Kidney epithelial cell (primary cell): ENCODE measurements around the gene MGMT. TPM values are rescaled to one million over a fixed set of nuclear protein-coding genes. Genes with fewer than 3 reads are reported as not detected.

Experiments
- DNase-seq: peaks from one replicate; pipeline ENCODE4 v3.0.0-alpha.2; 2010; ENCODE audit warnings: low read depth
- H3K27me3 ChIP-seq: 2 replicates; pipeline ENCODE4 v1.6.0; 2011; ENCODE audit warnings: low read length; ENCODE audit not compliant: control insufficient read depth, insufficient read depth
- H3K36me3 ChIP-seq: 2 replicates; pipeline ENCODE4 v1.5.1; 2011; ENCODE audit warnings: low read length; ENCODE audit not compliant: control insufficient read depth, insufficient read depth
- H3K4me3 ChIP-seq: 2 replicates; pipeline ENCODE4 v1.5.1; 2011; ENCODE audit warnings: low read depth, mild to moderate bottlenecking, control low read depth, low read length
- total RNA-seq: library from RNA; depleted of rRNA; stranded (reverse); fragments of >200 nt; gene quantifications from 2 replicates; pipeline ENCODE4 v1.2.3, GENCODE V29; 2015
- TF ChIP-seq, protein P1 (sequence below): IDR thresholded peaks from 2 replicates; pipeline ENCODE4 v1.5.1; 2011; ENCODE audit warnings: mild to moderate bottlenecking, moderate library complexity, low read length, control low read depth, inconsistent platforms; ENCODE audit not compliant: insufficient read depth, poor library complexity, severe bottlenecking

Gene MGMT
- total RNA-seq, 1 donor from 2014 or later: 36.1 TPM

DNA sequence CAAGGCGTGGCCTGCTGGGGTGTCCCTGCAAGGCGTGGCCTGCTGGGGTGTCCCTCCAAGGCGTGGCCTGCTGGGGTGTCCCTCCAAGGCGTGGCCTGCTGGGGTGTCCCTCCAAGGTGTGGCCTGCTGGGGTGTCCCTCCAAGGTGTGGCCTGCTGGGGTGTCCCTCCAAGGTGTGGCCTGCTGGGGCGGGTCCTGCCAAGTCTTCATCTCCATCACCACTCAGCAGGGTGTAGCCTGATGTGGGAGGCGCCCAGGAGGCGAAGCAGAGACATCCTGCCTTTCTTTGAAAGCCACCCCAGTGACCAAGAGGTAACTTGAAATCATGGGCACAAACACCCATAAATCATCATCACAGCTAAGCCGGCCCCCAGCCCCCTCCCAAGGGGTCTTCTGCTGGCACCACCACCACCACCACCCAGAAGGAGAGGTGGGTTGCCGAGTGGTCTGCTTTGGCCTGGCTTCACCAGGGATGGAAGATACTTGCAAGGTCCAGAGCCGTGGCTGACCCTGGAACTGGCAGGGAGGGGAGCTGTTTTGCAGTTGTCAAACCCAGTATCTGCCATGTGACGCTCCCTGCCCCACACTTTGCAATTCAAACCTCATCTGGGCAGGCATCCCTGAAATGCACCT is 306.4 kb downstream of the MGMT start:
- Histone ChIP-seq H3K4me3 (no peak overlapping the region), H3K27me3 (no peaks in the 10 kb centered on the region), H3K36me3 (no peaks in the 10 kb centered on the region)
- TF ChIP-seq, protein P1, sequence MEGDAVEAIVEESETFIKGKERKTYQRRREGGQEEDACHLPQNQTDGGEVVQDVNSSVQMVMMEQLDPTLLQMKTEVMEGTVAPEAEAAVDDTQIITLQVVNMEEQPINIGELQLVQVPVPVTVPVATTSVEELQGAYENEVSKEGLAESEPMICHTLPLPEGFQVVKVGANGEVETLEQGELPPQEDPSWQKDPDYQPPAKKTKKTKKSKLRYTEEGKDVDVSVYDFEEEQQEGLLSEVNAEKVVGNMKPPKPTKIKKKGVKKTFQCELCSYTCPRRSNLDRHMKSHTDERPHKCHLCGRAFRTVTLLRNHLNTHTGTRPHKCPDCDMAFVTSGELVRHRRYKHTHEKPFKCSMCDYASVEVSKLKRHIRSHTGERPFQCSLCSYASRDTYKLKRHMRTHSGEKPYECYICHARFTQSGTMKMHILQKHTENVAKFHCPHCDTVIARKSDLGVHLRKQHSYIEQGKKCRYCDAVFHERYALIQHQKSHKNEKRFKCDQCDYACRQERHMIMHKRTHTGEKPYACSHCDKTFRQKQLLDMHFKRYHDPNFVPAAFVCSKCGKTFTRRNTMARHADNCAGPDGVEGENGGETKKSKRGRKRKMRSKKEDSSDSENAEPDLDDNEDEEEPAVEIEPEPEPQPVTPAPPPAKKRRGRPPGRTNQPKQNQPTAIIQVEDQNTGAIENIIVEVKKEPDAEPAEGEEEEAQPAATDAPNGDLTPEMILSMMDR: no peak
- DNase-seq: no peak

DNA sequence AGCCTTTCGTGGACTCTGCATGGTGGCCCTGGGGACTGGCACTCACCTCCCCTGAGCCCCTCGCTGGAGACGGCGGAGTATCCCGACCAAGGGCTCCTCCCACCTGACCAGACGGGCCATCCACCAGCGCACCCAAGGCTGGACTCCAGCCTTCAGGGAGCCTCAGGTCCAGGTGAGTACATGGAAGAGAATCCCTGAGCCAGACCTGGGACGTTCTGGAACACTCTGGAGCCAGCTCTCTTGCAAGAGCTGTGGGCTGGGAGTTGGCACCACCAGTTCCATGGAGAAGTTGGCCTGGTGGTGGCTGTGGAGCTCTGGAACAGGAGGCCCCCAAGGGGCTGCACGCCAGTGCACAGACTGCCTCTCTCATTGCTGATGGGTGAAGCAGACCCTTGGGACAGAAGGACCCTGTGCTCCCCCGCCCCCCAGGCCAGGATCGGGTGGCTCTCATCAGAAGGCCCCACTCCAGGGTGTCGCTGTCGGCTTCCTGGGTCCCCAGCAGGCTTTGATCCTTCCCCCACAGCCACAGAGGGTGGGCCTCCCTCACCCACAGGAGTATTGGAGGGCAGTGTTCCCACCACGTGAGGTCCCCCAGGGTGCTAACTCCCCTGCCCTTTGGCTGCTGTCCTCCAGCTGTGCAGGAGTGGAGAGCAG is 307.2 kb downstream of the MGMT start:
- Histone ChIP-seq H3K36me3 (no peaks in the 10 kb centered on the region), H3K4me3 (no peak overlapping the region), H3K27me3 (no peaks in the 10 kb centered on the region)
- no peak for DNase-seq
- TF ChIP-seq, protein P1: no peak

DNA sequence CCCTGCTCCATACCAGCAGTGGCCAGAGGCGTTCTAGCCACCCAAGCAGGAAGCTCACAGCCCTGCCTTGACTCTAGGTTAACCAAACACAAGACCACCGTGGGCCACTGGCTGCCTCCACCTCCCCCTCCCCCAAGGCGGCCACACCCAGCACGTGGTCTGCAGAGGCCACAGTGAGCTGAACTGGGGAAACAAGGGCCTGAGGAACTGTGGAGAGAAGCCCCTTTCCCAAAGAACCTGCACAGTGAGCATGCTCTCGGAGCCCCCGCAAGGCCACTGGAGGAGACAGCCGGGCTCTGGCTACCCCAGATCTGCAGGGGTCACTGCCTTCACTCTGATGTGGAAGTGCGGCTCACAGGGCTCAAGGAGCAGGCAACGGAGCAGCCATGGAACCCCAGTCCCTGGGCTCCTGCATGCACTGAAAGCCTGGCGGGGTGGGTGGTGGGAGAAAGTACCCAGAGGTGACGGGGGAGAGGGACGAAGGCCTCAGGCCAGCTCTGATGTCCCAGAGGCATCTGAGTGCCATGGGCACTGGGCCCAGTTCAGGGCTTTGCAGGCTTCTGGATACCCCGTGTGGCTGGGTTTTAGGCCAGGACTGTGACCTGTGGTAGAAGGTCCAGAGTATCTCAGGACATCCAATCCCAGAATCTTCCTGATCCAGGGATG is 307.8 kb downstream of the MGMT start:
- Histone ChIP-seq H3K36me3 (no peaks in the 10 kb centered on the region), H3K27me3 (no peaks in the 10 kb centered on the region), H3K4me3 (no peak overlapping the region)
- TF ChIP-seq, protein P1: no peak
- no peak for DNase-seq

DNA sequence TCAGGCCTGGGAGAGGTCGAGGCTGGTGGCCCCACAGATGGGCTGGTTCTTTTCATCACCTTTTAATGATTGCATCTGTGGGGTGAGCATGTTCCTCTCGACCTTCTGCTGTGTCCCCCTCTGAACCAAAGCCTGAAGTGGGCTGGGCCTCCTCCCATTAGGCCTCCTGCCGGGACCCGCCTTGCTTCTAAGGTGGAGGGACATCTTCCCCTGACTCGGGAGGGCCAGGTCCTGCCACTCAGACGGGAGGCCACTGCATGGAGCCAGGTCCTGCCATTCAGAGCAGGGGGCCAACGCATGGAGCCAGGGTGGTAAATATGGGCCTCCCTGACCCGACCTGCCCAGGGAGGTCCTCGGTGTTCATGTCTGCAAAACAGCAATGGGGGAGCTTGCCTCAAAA is 308.6 kb downstream of the MGMT start:
- H3K36me3 ChIP-seq: no peaks in the 10 kb centered on the region
- H3K27me3 ChIP-seq: no peaks in the 10 kb centered on the region
- TF ChIP-seq, protein P1: no peak
- H3K4me3 ChIP-seq: no peak overlapping the region
- DNase-seq: no peak

DNA sequence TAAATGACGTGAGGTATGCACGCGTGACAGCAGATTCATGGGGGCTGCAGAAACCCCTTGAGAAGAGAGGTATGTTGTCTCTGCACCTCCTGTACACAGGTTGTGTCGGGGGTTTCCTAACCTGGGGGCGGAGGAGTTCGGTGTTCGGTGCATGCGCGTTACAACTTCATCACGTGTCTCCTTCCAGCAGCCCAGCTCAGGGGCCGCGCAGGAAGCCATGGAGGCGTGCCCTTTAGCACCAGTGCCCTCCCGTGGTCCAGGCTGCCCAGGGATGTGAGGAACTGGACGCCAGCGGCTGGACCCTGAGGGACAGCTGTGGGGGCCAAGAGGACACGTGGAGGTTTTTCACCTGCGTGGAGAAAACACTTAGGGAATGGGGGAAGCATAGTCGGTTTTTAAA is 310.6 kb downstream of the MGMT start:
- no peak overlapping the region for H3K4me3 ChIP-seq

More for the DNA sequence above, 310.6 kb downstream of the MGMT start:
- TF ChIP-seq, protein P1: no peak
- no peaks in the 10 kb centered on the region for H3K36me3 ChIP-seq
- H3K27me3 ChIP-seq: no peaks in the 10 kb centered on the region
- DNase-seq: no peak
